ENCODE data around the gene MRTFA.
"Not testable (repeated sequence)": the region's sequence is repeated elsewhere in the genome, so short reads cannot be mapped to it uniquely, and the experiment has no call there.

The MRTFA gene

DNA sequence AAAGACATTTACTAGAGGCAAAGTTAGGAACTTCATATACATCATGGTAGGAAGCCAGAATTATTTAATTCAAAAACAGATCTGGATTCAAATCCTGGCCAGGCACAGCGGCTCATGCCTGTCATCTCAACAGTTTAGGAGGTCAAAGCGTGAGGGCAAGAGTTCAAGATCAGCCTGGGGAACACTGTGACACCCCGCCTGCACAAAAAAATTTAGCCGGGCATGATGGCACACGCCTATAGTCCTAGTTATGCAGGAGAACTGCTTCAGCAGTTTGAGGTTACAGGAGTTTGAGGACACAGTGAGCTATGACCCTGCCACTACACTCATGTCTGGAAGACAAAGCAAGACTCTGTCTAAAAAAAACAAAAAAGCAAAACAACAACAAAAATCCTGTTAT, 8.9 kb downstream of the MRTFA start:
- DNase-seq (ENCODE audit: low read depth in 2 of 2), result no peak

DNA sequence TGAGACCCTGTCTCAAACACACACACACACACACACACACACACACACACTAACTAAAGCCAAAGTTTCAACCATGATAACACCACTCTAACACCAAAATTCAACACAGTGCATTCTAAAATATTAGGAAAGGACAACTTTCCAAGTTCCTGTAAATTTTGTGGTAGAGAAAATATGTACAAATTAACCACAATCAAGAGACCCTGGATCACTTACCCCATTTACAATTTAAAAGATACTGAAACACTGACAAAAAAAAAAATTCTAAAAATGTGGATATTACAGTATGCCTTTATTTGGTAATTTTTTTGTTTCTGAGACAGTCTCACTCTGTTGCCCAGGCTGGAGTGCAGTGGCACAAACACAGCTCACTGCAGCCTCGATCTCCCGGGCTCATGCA, 9.7 kb downstream of the MRTFA start:
- no peak for DNase-seq (ENCODE audit: low read depth in 2 of 2)

GRCh38 chr22:40625794-40626193, 10.7 kb downstream of the MRTFA start:
- DNase-seq (ENCODE audit: low read depth in 2 of 2), result not testable (repeated sequence)

DNA sequence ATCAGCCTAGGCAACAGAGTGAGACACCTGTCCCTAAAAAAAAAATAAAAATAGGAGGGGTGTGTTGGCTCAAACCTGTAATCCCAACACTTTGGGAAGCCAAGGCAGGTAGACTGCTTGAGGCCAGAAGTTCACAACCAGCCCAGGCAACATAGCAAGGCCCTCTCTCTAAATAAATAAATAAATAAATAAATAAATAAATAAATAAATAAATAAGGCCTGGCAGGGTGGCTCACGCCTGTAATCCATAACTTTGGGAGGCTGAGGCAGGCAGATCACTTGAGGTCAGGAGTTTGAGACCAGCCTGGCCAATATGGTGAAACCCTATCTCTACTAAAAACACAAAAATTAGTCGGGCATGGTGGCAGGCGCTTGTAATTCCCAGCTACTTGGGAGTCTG, 11.2 kb downstream of the MRTFA start:
- DNase-seq (ENCODE audit: low read depth in 2 of 2), result not testable (repeated sequence)

- DNase-seq (ENCODE audit: low read depth in 2 of 2), result no peak
Observed at GRCh38 chr22:40624770-40625169, 11.7 kb downstream of the MRTFA start.

DNA sequence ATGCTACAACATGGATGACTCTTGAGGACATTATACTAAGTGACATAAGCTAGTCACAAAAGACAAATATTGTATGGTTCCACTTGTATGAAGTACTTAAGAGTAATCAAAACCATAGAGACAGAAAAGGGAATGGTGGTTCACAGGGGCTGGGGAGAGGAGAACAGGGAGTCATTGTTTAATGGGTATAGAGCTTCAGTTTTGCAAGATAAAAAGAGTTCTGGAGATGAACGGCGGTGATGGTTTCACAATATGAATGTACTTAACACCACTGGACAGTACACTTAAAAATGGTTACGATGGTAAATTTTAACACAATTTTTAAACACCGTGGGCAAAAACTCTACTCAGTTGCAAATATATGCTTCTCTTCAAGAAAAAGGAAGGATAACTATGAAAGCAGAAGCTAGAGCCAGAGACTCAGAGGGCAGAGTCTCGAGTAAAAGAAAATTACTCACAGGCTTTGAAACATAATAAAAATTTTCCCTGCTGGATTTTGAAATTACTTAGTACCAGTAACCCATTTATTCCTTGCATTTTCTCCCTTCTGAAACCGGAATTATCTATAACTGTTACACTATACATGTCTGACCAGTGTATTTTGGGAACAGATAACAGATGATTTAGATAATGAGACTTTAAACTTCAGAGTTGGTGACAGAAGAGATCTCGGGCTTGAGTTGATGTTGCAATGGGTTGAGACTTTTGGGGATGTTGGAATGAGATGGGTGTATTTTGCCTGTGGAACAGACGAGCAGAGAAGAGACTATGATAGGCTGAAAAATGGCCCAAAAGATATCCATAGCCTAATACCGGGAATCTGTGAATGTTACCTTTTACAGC, 15.0 kb downstream of the MRTFA start:
- DNase-seq (ENCODE audit: low read depth in 2 of 2), result no peak

DNA sequence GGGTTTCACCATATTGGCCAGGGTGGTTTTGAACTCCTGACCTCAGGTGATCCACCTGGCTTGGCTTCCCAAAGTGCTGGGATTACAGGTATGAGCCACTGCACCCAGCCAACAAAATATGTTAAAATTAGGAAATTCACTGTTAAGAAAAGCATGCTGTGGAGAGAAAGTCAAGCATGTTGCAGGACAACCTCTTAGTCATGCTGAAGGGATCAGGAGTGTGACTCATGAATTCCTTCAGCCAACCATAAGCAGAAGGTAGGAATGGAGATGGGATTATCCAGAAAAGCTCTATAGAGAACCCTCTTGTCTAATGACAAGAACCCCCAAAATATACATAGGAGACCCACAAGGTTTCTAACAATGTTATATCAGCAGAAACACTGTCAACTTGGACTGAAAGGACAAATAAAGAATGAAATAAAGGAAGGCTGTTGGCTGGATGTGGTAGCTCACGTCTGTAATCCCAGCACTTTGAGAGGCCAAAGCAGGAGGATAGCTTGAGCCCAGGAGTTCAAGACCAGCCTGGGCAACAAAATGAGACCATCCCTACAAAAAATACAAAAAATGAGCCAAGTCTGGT, 16.0 kb downstream of the MRTFA start:
- no peak for DNase-seq (ENCODE audit: low read depth in 2 of 2)

- DNase-seq (ENCODE audit: low read depth in 2 of 2), result no peak
Observed at GRCh38 chr22:40618400-40618799, 18.1 kb downstream of the MRTFA start.

DNA sequence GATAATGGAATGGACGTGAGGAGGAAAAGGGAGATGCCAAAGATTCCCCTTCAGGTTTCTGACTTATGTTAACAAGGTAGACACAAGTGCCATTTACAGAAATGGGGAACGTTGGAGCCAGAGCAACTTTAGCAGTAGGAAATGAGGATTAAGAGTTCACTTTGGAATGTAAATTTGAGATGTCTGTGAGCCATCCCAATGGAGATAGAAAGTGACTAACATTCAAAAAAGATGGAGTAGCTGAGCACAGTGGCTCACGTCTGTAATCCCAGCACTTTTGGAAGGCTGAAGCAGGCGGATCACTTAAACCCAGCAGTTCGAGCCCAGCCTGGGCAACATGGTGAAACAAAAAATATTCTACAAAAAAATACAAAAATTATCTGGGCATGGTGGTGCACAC, 19.9 kb downstream of the MRTFA start:
- no peak for DNase-seq (ENCODE audit: low read depth in 2 of 2)

GRCh38 chr22:40613067-40613466, 23.5 kb downstream of the MRTFA start:
- DNase-seq (ENCODE audit: low read depth in 2 of 2), result no peak

GRCh38 chr22:40612291-40612751, 24.2 kb downstream of the MRTFA start:
- DNase-seq (ENCODE audit: low read depth in 2 of 2), result no peak

- DNase-seq (ENCODE audit: low read depth in 2 of 2), result no peak
Observed at GRCh38 chr22:40611606-40612005, 24.9 kb downstream of the MRTFA start.

- DNase-seq (ENCODE audit: low read depth in 2 of 2), result no peak
Observed at GRCh38 chr22:40610329-40610850, 26.1 kb downstream of the MRTFA start.

GRCh38 chr22:40609216-40609615, 27.3 kb downstream of the MRTFA start:
- DNase-seq (ENCODE audit: low read depth in 2 of 2), result no peak

GRCh38 chr22:40607506-40607905, 29.0 kb downstream of the MRTFA start:
- no peak for DNase-seq (ENCODE audit: low read depth in 2 of 2)

GRCh38 chr22:40606306-40606705, 30.2 kb downstream of the MRTFA start:
- no peak for DNase-seq (ENCODE audit: low read depth in 2 of 2)

DNA sequence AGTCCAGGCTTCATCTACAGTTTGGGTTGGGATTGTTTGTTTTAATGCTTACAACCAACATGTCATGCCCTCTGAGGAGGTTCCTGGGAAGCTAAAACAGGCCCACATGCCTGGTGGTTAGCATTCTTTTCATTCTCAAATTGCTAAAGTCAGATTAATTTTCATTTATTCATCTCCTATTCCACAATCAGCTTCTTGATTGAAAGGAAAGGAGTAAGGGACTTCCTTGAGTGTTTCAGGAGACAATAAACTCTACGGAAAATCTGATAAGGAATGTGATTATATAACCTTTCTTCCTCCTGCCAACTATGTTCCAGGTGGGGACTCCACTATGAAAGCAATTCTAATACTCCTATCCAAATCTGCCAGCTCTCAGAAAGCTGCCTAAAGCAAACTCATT, 30.8 kb downstream of the MRTFA start:
- DNase-seq (ENCODE audit: low read depth in 2 of 2), result no peak

- no peak for DNase-seq (ENCODE audit: low read depth in 2 of 2)
Observed at GRCh38 chr22:40603088-40603605, 33.4 kb downstream of the MRTFA start.

- no peak for DNase-seq (ENCODE audit: low read depth in 2 of 2)
Observed at GRCh38 chr22:40602231-40602630, 34.3 kb downstream of the MRTFA start.

DNA sequence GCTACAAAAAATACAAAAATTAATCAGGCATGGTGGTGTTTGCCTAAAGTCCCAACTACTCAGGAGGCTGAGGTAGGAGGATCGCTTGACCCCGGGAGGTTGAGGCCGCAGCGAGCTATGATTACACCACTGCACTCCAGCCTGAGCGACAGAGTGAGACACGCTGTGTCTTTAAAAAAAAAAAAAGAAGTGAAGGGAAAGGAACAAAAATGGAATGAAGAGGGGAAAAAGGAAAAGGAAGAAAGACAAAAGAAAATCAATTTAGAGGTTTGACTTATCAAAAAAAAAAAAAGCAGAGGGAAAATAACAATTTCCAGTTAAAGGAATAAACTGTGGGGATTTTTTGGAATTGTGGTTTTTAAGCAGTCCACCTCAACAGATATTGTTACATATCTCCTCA, 36.8 kb downstream of the MRTFA start:
- no peak for DNase-seq (ENCODE audit: low read depth in 2 of 2)

DNA sequence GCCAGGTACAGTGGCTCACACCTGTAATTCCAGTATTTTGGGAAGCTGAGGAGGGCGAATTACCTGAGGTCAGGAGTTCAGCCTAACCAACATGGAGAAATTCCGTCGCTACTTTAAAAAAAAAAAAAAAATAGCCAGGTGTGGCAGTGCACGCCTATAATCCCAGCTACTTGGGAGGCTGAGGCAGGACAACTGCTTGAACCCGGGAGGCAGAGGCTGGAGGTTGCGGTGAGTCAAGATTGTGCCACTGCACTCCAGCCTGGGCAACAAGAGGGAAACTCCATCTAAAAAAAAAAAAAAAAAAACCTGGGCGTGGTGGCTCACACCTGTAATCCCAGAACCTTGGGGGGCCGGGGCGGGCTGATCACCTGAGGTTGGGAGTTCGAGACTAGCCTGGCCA, 37.8 kb downstream of the MRTFA start:
- DNase-seq (ENCODE audit: low read depth in 2 of 2), result not testable (repeated sequence)

GRCh38 chr22:40597526-40598430, 38.7 kb downstream of the MRTFA start:
- no peak for DNase-seq (ENCODE audit: low read depth in 2 of 2)

Measured in stimulated activated CD8-positive, alpha-beta memory T cell treated with anti-CD3 and anti-CD28 coated beads, Interleukin-15, amount 100 ng/mL, for 4 hours (primary cell).